HG03095 (cell line): ENCODE data around the gene SMIM36.
"Not testable (repeated sequence)": the region's sequence is repeated elsewhere in the genome, so short reads cannot be mapped to it uniquely, and the experiment has no call there.

ENCODE experiments used
- ATAC-seq: cut with Tn5 transposase; IDR thresholded peaks from one replicate; pipeline ENCODE4 v1.9.1; 2021; ENCODE audit warnings: moderate library complexity; ENCODE audit not compliant: unreplicated experiment

The SMIM36 gene

DNA sequence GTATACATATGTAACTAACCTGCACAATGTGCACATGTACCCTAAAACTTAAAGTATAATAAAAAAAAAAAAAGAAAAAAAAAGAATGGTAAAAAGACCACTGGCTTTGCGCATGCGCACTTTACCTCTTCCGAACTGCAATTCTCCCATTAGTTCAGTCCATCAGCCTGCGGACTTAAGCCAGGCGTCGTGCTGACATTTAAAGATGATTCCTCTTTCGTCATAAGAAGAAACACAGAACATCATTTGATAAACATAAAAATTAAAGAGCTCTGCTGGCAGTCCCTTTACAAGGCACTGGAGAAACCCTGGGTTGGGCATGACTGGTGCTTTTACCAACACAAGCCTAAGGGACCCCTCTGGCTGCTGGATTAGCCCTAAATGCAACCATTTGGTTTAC is 3.6 kb downstream of the SMIM36 start:
- ATAC-seq = not testable (repeated sequence)

GRCh38 chr17:55501626-55502025 is 9.6 kb downstream of the SMIM36 start:
- ATAC-seq = not testable (repeated sequence)

- ATAC-seq = no peak
Measured at GRCh38 chr17:55500103-55500502, 11.1 kb downstream of the SMIM36 start.

- ATAC-seq = no peak
Measured at GRCh38 chr17:55496094-55496881, 15.0 kb downstream of the SMIM36 start.

DNA sequence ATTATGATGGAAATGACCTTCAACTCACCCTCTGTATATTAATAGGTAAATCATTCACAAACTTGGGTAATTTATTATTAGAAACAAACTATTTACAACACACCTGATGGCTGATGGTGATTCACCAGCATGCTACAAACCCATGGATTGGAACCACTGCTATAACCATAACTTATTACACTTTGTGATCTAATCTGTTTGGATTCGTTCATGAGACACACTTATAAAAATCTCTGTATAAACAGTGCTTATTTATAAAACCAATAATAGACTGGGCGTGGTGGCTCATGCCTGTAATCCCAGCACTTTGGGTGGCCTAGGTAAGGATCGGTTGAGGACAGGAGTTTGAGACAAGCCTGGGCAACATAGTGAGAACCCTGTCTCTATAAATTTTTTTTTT is 16.0 kb downstream of the SMIM36 start:
- no peak for ATAC-seq

DNA sequence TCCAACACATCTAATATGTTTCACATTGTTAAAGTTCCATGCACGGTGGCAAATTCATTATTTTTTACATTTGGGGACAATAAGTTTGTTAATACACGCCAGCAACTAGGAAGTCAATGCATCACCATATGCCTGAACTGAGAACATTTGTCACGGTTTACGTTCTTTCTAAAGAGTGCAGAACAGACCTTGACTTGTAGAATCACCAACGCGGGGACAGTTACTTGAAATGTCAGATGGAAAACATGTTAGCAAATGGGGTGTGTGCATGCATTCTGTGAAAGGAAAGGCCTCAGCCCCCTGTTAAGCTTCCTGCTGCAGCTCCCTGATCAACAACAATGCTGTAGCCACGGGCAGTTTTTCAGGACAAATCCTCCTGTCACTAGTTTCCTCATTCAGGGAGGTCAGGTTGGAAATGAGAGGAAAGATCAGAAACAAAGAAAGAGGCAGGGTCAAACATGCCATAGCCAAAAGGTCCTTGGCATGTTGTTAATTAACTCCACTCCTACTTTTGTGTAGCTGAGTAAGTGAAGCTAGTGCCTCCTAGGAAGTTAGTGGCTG is 18.4 kb downstream of the SMIM36 start:
- ATAC-seq = no peak

GRCh38 chr17:55490376-55490775 is 20.9 kb downstream of the SMIM36 start:
- no peak for ATAC-seq

DNA sequence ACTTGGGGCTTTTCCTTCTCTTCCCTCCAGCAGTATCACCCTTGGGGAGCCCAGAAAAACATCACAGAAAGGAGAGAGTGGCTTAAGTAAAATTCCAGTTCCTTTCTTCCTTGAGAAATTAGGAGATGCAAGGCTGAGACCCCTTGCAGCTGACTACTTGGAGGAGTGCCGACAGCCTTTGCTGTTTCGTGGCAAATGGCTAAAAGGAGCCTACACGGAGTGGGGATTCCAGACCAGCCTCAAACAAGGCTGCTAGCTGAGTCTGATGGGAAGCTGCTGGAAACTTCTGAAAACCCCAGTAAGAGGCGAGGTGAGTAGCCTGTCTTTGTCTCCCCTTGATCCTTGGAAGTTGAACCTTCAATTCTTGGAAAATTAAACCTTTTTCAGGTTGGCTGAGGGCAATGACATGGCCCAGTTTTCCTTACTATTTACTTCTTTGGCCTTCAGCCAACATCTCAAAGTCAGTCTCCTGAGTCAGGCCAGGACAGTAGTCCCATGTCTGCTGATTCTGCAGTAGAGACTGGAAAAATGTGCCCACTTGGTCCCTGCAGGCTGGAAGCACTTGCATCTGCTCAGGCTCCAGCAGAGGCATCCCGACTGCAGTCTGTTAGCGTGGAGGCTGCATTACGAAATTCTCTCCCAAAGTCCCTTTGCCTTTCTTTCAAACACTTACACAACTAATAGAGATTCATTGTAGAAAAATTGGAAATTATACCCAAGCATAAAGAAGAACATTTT is 23.4 kb downstream of the SMIM36 start:
- no peak for ATAC-seq

DNA sequence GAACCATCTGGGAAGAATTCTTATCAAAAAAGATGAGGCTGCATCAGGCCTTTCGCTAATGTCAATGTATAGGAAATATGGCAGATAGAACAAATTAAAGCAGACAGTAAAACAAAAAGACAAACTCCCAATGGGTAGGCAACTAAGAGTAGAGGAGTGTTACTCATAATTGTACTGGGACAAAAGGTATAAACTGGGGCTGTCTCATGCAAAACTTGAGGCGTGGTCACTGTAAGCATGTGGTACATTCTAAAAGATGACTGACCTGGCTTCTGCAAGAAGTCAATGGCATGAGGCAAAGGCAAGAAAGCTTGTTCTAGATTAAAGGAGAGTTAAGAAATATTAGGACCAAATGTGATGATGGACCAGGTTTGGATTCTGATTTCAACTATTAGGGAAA is 26.7 kb downstream of the SMIM36 start:
- no peak for ATAC-seq

- ATAC-seq = no peak
Measured at GRCh38 chr17:55482591-55483389, 28.5 kb downstream of the SMIM36 start.

- ATAC-seq = no peak
Measured at GRCh38 chr17:55480631-55481315, 30.5 kb downstream of the SMIM36 start.

DNA sequence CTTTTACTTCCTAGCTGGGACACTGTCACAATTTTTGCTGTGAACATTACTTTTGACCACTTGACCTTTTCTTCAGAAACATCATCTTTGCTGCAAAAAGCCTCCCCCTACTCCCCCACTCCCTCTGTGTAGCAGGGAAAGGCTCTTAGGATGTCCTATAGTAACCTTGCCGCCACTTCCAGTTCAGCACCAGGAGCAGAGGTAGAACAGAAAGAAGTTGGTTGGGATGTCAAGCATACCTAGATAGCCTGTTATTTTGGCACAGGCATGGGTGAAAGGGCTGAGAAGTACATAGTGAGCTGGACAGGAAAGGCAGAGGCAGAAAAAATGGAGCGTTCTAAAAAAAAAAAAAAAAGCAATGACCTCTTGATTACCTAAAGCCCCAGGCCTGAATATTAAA is 31.3 kb downstream of the SMIM36 start:
- no peak for ATAC-seq

- ATAC-seq = no peak
Measured at GRCh38 chr17:55478971-55479370, 32.3 kb downstream of the SMIM36 start.

- ATAC-seq = no peak
Measured at GRCh38 chr17:55466671-55467070, 44.6 kb downstream of the SMIM36 start.

DNA sequence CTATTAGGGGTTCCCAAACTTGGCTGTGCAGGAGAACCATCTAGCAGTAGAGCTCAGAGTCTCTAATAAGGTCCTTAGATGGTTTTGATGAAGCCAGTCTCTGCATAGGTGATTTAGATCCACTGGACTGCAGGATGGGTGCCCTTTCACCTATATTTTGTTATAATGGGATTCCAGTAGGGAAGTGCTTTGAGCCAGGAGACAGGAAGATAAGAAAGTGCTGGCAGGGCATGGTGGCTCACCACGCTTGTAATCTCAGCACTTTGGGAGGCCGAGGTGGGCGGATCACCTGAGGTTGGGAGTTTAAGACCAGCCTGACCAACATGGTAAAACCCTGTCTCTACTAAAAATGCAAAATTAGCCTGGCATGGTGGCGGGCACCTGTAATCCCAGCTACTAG is 45.5 kb downstream of the SMIM36 start:
- ATAC-seq = not testable (repeated sequence)

DNA sequence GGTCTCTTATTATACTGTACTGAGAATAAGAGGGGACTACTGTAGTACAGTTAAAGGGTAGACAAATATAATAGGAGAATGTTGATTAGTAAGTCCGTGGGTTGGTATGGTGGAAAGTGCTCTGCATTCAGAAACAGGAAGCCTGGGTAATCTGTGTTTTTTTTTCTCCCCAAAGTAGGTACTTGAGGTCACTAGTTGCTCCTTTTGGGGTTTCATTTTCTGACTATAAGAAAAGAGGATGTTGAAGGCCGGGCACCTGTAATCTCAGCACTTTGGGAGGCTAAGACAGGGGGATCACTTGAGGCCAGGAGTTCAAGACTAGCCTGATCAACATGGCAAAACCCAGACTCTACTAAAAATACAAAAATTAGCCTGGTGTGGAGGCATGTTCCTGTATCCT is 47.7 kb downstream of the SMIM36 start:
- peak; percentile 79 for ATAC-seq

GRCh38 chr17:55462711-55463110 is 48.5 kb downstream of the SMIM36 start:
- ATAC-seq = no peak

DNA sequence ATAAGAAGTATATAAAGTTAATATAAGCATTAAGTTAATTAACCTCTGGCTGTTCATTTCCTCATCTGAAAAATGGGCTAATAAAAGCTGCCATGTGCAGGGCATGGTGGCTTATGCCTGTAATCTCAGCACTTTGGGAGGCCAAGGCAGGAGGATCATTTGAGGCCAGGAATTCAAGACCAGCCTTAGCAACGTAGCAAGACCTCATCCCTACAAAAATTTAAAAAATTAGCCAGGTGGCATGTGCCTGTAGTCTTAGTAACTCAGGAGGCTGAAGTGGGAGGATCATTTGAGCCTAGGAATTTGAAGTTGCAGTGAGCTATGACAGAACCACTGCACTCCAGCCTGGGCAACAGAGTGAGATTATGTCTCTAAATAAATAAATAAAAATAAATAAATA is 49.0 kb downstream of the SMIM36 start:
- no peak for ATAC-seq

GRCh38 chr17:55458978-55459377 is 52.3 kb downstream of the SMIM36 start:
- ATAC-seq = no peak

DNA sequence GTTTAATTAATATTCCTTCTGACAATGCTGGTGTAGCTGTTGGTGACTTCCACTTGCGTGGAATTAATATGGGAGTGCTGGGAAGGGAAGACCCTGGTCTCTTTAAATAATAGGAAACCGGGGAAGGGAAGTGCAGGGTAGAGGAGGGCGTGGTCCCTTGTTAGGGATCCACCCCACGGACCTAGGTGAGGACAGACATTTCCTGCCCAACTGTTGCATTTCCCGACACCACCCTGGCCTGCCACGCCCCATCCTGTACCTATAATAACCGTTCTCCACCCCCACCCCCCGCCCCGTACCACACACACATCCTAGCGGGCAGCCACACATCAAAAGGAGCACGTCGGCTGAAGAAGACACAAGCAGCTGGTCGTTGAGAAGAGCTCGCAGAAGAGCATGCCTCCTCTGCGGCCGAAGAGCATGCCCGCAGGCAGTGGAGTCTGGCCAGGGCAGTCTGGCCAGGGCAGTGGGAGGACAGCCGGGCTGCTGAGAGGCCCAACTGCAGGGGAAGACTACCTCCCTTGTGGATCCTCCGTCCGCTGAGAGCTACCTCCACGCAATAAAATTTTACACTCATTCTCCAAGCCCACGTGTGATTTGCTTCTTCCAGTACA is 52.9 kb downstream of the SMIM36 start:
- ATAC-seq = no peak
